LoVo (cell line): ENCODE data around the gene RECK.

Source experiments
- DNase-seq: peaks from one replicate; pipeline ENCODE4 v3.0.0-alpha.2; 2016; ENCODE audit warnings: low spot score

The RECK gene

GRCh38 chr9:36029202-36029601, 7.5 kb upstream of the RECK start:
- DNase-seq, result no peak

GRCh38 chr9:36029765-36030528, 6.8 kb upstream of the RECK start:
- peak; percentile 11 for DNase-seq

- DNase-seq, result no peak
Observed at GRCh38 chr9:36030871-36031270, 5.8 kb upstream of the RECK start.

GRCh38 chr9:36031774-36032555, 4.7 kb upstream of the RECK start:
- no peak for DNase-seq

- DNase-seq, result no peak
Observed at GRCh38 chr9:36033788-36034187, 2.9 kb upstream of the RECK start.

- DNase-seq, result no peak
Observed at GRCh38 chr9:36034234-36034633, 2.5 kb upstream of the RECK start.

GRCh38 chr9:36035006-36035405, 1.7 kb upstream of the RECK start:
- no peak for DNase-seq

- DNase-seq, result no peak
Observed at GRCh38 chr9:36036253-36036779, 397 bp upstream of the RECK start.

GRCh38 chr9:36037549-36038122, 923 bp downstream of the RECK start:
- DNase-seq, result no peak

GRCh38 chr9:36039121-36039520, 2.4 kb downstream of the RECK start:
- no peak for DNase-seq

- DNase-seq, result no peak
Observed at GRCh38 chr9:36039696-36040095, 3.0 kb downstream of the RECK start.

GRCh38 chr9:36040271-36040925, 3.7 kb downstream of the RECK start:
- no peak for DNase-seq

GRCh38 chr9:36041506-36041905, 4.8 kb downstream of the RECK start:
- DNase-seq, result no peak

GRCh38 chr9:36045610-36046009, 8.9 kb downstream of the RECK start:
- DNase-seq, result no peak

GRCh38 chr9:36046923-36047322, 10.2 kb downstream of the RECK start:
- DNase-seq, result no peak

- DNase-seq, result no peak
Observed at GRCh38 chr9:36049408-36049807, 12.7 kb downstream of the RECK start.

- DNase-seq, result no peak
Observed at GRCh38 chr9:36050476-36050875, 13.8 kb downstream of the RECK start.

GRCh38 chr9:36051317-36051716, 14.6 kb downstream of the RECK start:
- no peak for DNase-seq

GRCh38 chr9:36053971-36054370, 17.3 kb downstream of the RECK start:
- DNase-seq, result no peak

GRCh38 chr9:36056896-36057295, 20.2 kb downstream of the RECK start:
- DNase-seq, result no peak

- no peak for DNase-seq
Observed at GRCh38 chr9:36063804-36064447, 27.2 kb downstream of the RECK start.
